Vagina (tissue), 2 donors: ENCODE results near the gene TGFBR3.

Experiments used
- POLR2A ChIP-seq, 2 donors: fragments of 450-650 bp; IDR thresholded peaks; one replicate each; pipeline ENCODE4 v1.6.1; 2017; ENCODE audit warnings: antibody characterized with exemption in 2 of 2, mild to moderate bottlenecking in 2 of 2, moderate library complexity in 2 of 2
- POLR2AphosphoS5 ChIP-seq, 2 donors: sonication (generic); formaldehyde crosslinking; IDR thresholded peaks; one replicate each; pipeline ENCODE4 v1.9.0; 2017; ENCODE audit warnings: antibody characterized with exemption in 2 of 2, mild to moderate bottlenecking in 2 of 2, low read depth in 1 of 2; ENCODE audit not compliant: insufficient read depth in 1 of 2

DNA sequence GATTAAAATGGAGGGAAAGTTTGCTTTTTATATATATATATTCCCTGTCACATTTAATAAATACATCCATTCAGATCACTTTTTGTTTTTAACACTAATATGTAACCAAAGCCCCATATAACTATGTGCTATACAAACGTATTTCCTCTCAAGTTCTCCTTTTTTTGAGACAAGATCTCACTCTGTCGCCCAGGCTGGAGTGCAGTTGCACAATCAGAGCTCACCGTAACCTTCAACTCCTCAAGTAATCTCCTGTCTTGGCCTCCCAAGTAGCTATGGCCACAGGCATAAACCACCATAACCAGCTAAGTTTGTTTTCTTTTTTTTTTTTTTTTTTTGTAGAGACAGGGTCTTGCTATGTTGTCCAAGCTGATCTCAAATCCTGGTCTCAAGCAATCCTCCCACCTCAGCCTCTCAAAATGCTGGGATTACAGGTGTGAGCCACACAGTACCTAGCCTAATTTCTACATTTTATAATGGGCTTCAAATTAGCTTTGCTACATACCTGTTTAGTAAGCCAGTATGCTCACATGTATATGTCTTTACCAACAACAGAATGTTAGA is 120.0 kb downstream of the TGFBR3 start:
- no peak for TF ChIP-seq POLR2AphosphoS5 (IDR thresholded peaks at IDR 0.05; ENCODE audit: insufficient read depth in 1 of 2, low read depth in 1 of 2)
- no peak for TF ChIP-seq POLR2A (IDR thresholded peaks at IDR 0.05)
